ENCODE results near the gene POLR2L. TPM values are rescaled to one million over a fixed set of nuclear protein-coding genes. Genes with fewer than 3 reads are reported as not detected.

POLR2L gene
- total RNA-seq, 1 donor from 2014 or later: 114 TPM

DNA sequence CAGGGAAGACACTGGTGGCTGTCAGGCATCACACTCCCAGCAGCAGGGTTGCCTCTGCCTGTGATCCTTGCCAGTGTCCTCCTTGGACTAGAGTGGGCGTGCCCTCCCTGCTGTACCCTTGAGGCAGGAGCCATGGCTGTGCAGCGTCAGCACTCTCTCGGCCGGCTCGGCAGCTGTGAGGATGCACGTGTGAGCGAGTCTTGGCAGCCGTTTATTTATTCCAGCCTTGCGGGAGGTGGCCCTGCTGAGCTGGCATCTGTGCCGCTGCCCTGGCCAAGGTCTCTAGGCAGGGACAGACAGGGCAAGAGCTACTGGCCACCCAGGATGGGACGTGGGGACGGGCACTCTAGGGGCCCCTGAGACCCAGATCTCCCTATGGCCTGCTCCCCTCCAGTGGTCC, 34.2 kb upstream of the POLR2L start:
- intact Hi-C loops (cut with micrococcal nuclease): no loop called here
- Mint-ChIP-seq H3K36me3 (ENCODE audit: low read depth) (peaks cover 7% of the 10 kb centered on the region), H3K27me3 (ENCODE audit: insufficient read depth) (no peaks in the 10 kb centered on the region), H3K27ac (no peak overlapping the region), H3K9me3 (no peaks in the 10 kb centered on the region), H3K4me3 (no peak overlapping the region), H3K4me1 (ENCODE audit: low read depth) (no peaks in the 10 kb centered on the region)
- DNase-seq (ENCODE audit: low spot score): no peak

DNA sequence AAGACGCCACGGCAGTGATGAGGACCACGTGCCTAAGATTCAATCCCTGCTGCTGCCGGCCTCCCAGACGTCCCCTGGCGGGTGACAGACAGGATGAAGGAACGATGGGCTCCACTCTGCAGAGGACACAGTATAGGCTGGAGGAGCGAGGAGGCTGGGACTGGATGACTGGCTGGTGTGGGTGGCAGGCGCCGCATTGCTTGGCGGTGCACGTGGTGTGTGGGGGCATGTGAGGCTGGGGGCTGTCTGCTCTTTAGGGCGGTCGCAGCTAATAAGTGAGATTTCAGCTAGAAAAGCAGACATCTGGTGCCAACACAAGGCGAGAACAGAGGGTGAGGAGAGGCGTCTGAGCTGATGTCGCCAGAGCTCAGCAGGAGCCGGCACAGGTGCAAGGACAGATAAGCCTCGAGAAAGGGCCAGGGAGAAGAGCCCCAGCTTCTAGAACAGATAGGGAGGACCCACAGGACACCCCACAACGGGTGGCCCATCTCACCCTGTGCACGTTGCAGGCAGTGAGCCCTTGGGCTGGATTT, 33.5 kb upstream of the POLR2L start:
- Mint-ChIP-seq H3K36me3 (ENCODE audit: low read depth) (peaks cover 7% of the 10 kb centered on the region), H3K27ac (no peak overlapping the region), H3K4me3 (no peak overlapping the region), H3K9me3 (no peaks in the 10 kb centered on the region), H3K27me3 (ENCODE audit: insufficient read depth) (no peaks in the 10 kb centered on the region), H3K4me1 (ENCODE audit: low read depth) (no peaks in the 10 kb centered on the region)
- intact Hi-C loops (cut with micrococcal nuclease): no loop called here
- DNase-seq (ENCODE audit: low spot score): no peak

DNA sequence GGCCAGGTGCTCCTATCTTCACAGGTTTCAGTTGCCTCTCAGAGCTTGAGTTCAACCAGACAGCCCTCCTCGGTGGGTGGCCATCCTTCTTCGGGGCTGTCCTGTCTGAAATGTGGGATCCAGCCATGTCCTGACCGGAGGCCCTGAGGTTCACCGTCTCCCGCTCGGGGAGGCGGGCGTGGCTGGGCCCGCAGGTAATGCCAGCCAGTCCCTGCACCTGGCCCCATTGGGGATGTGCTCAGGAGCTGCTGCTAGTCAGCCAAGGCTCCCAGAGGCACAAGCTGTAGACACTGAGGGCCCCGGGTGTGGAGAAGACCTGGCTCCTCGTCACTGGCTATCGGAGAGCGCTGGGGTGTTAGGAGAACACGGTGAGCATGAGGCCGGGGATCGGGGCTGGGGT, 32.9 kb upstream of the POLR2L start:
- H3K9me3 Mint-ChIP-seq: no peaks in the 10 kb centered on the region
- H3K4me3 Mint-ChIP-seq: no peak overlapping the region
- H3K27ac Mint-ChIP-seq: no peak overlapping the region
- H3K36me3 Mint-ChIP-seq (ENCODE audit: low read depth): peaks cover 4% of the 10 kb centered on the region
- no peak for DNase-seq (ENCODE audit: low spot score)
- intact Hi-C loops (cut with micrococcal nuclease): no loop called here
- H3K4me1 Mint-ChIP-seq (ENCODE audit: low read depth): no peaks in the 10 kb centered on the region
- no peaks in the 10 kb centered on the region for H3K27me3 Mint-ChIP-seq (ENCODE audit: insufficient read depth)

DNA sequence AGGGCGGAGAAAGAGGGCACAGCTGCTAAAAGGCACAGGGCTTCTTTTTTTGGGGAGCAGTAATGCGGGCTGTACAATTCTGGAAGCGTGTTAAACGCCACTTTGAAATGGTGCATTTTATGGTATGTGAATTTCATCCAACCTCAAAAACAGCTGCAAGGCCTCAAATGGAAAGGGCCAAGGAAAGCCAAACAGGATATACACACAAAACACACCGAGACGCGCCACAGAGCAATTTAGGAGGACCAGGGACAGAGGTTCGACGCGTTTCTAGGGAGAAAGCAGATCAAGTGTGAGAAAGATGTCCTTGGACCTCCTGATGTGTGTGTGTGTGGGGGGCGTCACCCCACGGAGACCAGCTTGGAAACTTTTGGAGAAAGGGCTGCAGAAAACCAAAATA, 31.4 kb upstream of the POLR2L start:
- Mint-ChIP-seq H3K27ac (no peak overlapping the region), H3K36me3 (ENCODE audit: low read depth) (peaks cover 2% of the 10 kb centered on the region), H3K9me3 (no peaks in the 10 kb centered on the region), H3K27me3 (ENCODE audit: insufficient read depth) (no peaks in the 10 kb centered on the region), H3K4me3 (no peak overlapping the region), H3K4me1 (ENCODE audit: low read depth) (no peaks in the 10 kb centered on the region)
- DNase-seq (ENCODE audit: low spot score): no peak
- intact Hi-C loops (cut with micrococcal nuclease): no loop called here

DNA sequence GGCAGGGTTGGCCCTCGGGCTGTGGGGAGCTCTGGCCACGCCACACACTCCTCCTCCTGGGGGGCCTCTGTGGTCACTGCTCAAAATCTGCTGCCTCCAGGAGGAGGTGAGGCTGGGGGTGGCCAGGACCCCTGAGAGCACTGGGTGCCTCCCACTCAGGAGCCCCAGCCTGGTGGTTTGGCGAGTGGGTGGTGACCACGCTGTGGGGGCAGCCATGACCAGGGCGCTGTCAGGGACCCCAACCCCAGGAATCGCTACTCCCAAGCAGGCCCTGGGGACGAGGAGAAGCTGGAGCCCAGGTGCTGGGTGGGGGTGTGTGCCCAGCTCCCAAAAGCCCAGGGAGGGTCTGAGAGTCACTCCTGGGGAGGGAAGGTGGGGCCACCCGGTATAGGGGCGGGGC, 30.5 kb upstream of the POLR2L start:
- no peaks in the 10 kb centered on the region for H3K4me1 Mint-ChIP-seq (ENCODE audit: low read depth)
- no peak overlapping the region for H3K27ac Mint-ChIP-seq
- intact Hi-C loops (cut with micrococcal nuclease): no loop called here
- no peak for DNase-seq (ENCODE audit: low spot score)
- no peaks in the 10 kb centered on the region for H3K9me3 Mint-ChIP-seq
- H3K4me3 Mint-ChIP-seq: no peak overlapping the region
- H3K27me3 Mint-ChIP-seq (ENCODE audit: insufficient read depth): no peaks in the 10 kb centered on the region
- peaks cover 2% of the 10 kb centered on the region for H3K36me3 Mint-ChIP-seq (ENCODE audit: low read depth)

DNA sequence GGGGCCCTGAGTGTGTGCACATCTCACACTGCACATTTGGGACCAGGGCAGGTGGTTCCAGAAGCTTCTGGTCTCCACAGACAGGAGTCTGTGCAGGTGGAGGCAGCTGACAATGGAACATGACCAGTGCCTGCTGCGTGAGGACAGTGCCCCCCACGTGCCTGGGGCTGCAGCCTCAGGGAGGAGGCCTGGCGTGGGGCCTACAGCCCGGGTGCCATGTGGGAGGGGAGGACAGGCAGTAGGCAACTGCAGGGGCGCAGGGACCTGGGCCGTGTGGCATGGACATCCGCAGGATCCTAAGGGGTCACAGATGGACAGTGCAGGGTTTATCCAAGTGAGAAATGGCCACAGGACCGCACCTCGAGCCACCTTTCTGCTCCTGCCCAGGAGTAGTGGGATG, 29.1 kb upstream of the POLR2L start:
- Mint-ChIP-seq H3K4me3 (no peak overlapping the region), H3K4me1 (ENCODE audit: low read depth) (no peaks in the 10 kb centered on the region), H3K27ac (no peak overlapping the region)

DNA sequence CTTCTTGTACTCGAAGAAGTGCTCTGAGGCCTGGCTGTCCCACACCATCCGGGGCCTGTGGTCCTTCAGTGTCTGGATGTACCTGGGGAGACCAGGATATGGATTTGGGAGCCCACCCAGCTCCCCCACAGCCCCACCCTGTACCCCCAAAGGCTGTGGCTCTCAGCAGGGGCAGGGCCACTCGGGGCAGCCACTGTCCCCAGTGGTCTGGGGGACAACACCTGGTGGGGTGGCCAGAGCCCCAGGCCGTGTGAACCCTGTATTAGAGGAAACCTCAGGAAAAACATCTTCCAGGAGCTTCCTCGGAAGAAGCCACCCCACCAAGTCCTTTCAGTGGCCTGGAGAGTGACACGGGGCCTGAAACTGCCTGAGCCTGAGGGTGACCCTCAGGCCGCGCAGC, 28.1 kb upstream of the POLR2L start:
- Mint-ChIP-seq H3K36me3 (ENCODE audit: low read depth) (peaks cover 2% of the 10 kb centered on the region), H3K4me3 (no peak overlapping the region), H3K27ac (no peak overlapping the region), H3K4me1 (ENCODE audit: low read depth) (no peaks in the 10 kb centered on the region), H3K27me3 (ENCODE audit: insufficient read depth) (no peaks in the 10 kb centered on the region), H3K9me3 (no peaks in the 10 kb centered on the region)
- intact Hi-C loops (cut with micrococcal nuclease): no loop called here
- DNase-seq (ENCODE audit: low spot score): no peak

More for the DNA sequence above, 29.1 kb upstream of the POLR2L start:
- intact Hi-C loops (cut with micrococcal nuclease): no loop called here
- H3K9me3 Mint-ChIP-seq: no peaks in the 10 kb centered on the region
- peaks cover 2% of the 10 kb centered on the region for H3K36me3 Mint-ChIP-seq (ENCODE audit: low read depth)
- no peaks in the 10 kb centered on the region for H3K27me3 Mint-ChIP-seq (ENCODE audit: insufficient read depth)
- DNase-seq (ENCODE audit: low spot score): no peak

DNA sequence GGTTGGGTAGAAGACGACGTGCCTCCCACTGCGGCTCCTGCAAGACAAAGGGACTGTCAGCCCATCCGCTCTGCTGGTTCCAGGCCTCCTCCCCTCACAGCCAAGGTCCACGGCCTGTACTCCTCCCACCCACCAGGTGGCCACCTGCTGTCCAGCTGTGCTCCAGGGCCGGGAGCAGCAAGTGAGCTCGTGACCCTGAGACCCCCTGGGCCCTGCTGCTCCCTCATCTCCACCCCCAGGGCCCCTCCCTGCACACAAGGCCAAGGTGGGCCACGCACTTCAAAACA, 27.7 kb upstream of the POLR2L start:
- Mint-ChIP-seq H3K4me1 (ENCODE audit: low read depth) (no peaks in the 10 kb centered on the region), H3K36me3 (ENCODE audit: low read depth) (peaks cover 2% of the 10 kb centered on the region), H3K4me3 (no peak overlapping the region), H3K27ac (no peak overlapping the region), H3K9me3 (no peaks in the 10 kb centered on the region), H3K27me3 (ENCODE audit: insufficient read depth) (no peaks in the 10 kb centered on the region)
- intact Hi-C loops (cut with micrococcal nuclease): no loop called here
- DNase-seq (ENCODE audit: low spot score): no peak

DNA sequence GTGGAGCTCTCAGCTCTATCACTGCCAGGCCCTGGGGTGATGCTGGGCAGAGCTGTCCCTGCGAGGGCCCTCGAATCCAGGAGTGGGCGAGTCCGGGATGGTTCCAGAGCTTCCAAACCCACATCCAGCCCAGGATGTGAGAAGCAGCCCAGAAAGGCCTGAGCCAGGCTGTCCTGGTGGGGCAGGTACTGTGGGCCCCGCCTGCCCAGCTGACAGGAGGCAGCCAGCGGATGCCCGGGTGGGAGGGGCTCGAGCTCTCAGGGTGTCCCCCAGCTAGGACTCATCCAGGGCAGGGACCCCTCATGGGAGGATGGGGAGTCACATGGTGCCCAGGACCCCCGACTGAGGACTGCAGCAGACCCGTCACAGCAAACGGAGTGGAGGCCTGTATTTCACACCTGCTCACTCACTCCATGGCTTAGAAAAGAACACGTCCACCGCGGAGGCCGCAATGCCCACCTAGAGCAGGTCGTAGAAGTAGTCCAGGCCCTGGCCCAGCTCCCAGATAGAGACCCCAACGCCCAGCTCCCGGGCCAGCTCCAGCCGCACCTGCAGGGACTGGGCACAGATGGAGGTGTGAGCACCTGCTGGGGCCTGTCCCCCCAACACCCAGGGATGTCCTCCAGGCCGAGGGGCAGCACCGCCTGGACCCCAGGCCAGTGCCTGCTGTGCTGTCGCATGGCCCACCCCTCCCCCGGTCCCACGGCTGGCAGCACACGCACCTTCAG, 27.2 kb upstream of the POLR2L start:
- DNase-seq (ENCODE audit: low spot score): no peak
- Mint-ChIP-seq H3K27me3 (ENCODE audit: insufficient read depth) (no peaks in the 10 kb centered on the region), H3K27ac (no peak overlapping the region), H3K9me3 (no peaks in the 10 kb centered on the region), H3K4me1 (ENCODE audit: low read depth) (no peaks in the 10 kb centered on the region), H3K36me3 (ENCODE audit: low read depth) (peaks cover 2% of the 10 kb centered on the region), H3K4me3 (no peak overlapping the region)
- intact Hi-C loops (cut with micrococcal nuclease): no loop called here

DNA sequence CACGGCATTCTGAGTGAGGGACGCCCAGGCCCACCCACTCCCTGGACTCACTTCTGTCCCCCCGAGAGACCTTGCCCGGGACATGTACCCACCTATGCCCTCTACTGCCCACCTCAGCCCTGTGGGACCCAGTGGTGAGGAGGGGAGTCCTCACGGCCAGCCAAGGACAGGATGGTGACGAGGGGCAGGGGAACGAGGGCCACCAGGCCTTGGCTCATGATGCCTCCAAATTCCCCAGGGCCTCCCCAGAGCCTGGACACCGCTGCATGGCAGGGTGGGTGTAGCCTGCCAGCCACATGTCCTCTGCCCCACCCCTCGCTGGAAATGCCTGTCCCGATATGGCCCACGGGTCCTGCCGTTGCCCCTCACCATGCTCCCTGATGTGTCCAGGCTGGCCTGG, 26.5 kb upstream of the POLR2L start:
- Mint-ChIP-seq H3K4me1 (ENCODE audit: low read depth) (no peaks in the 10 kb centered on the region), H3K36me3 (ENCODE audit: low read depth) (peaks cover 2% of the 10 kb centered on the region), H3K9me3 (no peaks in the 10 kb centered on the region), H3K27ac (no peak overlapping the region), H3K27me3 (ENCODE audit: insufficient read depth) (no peaks in the 10 kb centered on the region), H3K4me3 (no peak overlapping the region)
- DNase-seq (ENCODE audit: low spot score): no peak
- intact Hi-C loops (cut with micrococcal nuclease): no loop called here

DNA sequence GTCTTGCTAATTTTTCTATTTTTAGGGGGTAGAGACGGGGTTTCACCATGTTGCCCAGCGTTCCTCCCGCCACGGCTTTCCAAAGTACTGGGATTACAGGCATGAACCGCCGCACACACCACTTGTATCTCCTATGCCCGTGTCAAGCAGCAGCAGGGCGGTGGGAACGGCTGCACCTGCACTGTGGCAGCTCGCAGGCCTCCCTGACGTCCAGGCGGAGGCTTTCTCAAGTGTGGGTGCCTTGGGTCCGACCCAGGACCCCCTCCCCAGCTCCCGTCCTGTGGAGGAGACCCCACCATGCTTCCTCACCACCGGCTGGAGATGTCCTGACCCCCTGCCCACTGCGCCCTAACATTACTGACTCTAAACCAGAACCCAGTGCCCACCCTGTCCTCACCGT, 26.1 kb upstream of the POLR2L start:
- H3K36me3 Mint-ChIP-seq (ENCODE audit: low read depth): no peaks in the 10 kb centered on the region
- H3K4me3 Mint-ChIP-seq: no peak overlapping the region
- intact Hi-C loops (cut with micrococcal nuclease): no loop called here
- H3K4me1 Mint-ChIP-seq (ENCODE audit: low read depth): no peaks in the 10 kb centered on the region
- no peaks in the 10 kb centered on the region for H3K9me3 Mint-ChIP-seq
- H3K27me3 Mint-ChIP-seq (ENCODE audit: insufficient read depth): no peaks in the 10 kb centered on the region
- H3K27ac Mint-ChIP-seq: no peak overlapping the region
- DNase-seq (ENCODE audit: low spot score): no peak

DNA sequence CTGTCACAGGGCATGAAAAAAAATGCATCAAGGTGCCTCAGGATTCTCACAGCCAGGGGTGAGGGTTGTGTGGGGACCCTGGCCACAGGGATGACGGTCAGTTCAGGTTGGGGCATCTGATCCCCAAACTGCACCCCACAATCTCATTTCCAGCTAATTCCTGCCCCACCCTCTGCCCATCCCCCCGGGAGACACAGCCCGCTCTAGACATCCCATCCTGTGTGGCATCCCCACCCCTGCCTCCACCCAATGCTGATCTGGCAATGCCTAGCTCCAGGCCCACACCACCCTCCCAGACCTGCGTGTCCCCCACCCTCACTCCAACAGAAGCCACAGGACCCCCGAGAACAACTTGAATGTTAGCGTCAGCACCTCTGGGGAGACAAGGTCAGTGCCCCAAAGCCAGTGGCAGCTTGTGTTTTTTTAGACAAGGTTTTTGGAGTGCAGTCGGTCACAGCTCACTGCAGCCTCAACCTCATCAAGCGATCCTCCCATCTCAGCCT, 25.6 kb upstream of the POLR2L start:
- H3K4me1 Mint-ChIP-seq (ENCODE audit: low read depth): no peaks in the 10 kb centered on the region
- H3K36me3 Mint-ChIP-seq (ENCODE audit: low read depth): no peaks in the 10 kb centered on the region
- intact Hi-C loops (cut with micrococcal nuclease): no loop called here
- DNase-seq (ENCODE audit: low spot score): no peak
- H3K4me3 Mint-ChIP-seq: no peak overlapping the region
- no peaks in the 10 kb centered on the region for H3K27me3 Mint-ChIP-seq (ENCODE audit: insufficient read depth)
- H3K9me3 Mint-ChIP-seq: no peaks in the 10 kb centered on the region
- no peak overlapping the region for H3K27ac Mint-ChIP-seq

DNA sequence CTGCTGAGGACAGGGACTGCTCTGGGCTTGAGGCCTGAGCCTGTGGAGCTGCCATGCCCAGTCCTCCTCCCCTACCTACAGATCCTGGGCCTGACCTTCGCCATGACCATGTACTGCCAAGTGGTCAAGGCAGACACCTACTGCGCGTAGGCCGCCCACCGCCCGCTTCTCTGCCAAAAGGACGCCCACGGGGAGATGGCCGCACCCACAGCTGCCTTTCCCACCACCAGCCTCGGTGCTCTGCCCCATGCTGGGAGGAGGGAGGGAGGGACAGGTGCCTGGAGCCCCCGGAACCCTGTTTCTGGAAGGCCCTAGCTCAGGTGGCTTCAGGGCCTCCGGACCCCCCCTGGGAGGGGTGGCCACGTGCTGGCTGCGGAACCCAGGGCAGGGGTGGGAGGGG, 24.2 kb upstream of the POLR2L start:
- H3K9me3 Mint-ChIP-seq: no peaks in the 10 kb centered on the region
- no peaks in the 10 kb centered on the region for H3K4me1 Mint-ChIP-seq (ENCODE audit: low read depth)
- no peaks in the 10 kb centered on the region for H3K27me3 Mint-ChIP-seq (ENCODE audit: insufficient read depth)
- H3K4me3 Mint-ChIP-seq: no peak overlapping the region
- no peak overlapping the region for H3K27ac Mint-ChIP-seq
- DNase-seq (ENCODE audit: low spot score): no peak
- intact Hi-C loops (cut with micrococcal nuclease): no loop called here
- H3K36me3 Mint-ChIP-seq (ENCODE audit: low read depth): no peaks in the 10 kb centered on the region
